Measurements from ENCODE around the gene MRPS12. TPM values are rescaled to one million over a fixed set of nuclear protein-coding genes. Genes with fewer than 3 reads are reported as not detected.

The MRPS12 gene
- total RNA-seq, 1 experiment from 2014 or later = 81.3 TPM

GRCh38 chr19:38904581-38905539, 25.9 kb upstream of the MRPS12 start:
- Histone ChIP-seq H3K9me3 (ENCODE audit: control insufficient read depth, low read depth, low read length) (no peaks in the 10 kb centered on the region), H2AFZ (ENCODE audit: low read length) (no peak overlapping the region), H2BK5ac (ENCODE audit: insufficient read length, low read length) (no peak overlapping the region), H3K14ac (ENCODE audit: insufficient read depth, low read length) (no peak overlapping the region), H3K79me2 (ENCODE audit: insufficient read depth, low read length) (no peaks in the 10 kb centered on the region), H2BK20ac (ENCODE audit: low read depth, low read length, poor library complexity, severe bottlenecking) (no peak overlapping the region), H4K5ac (ENCODE audit: insufficient read length, low read depth, low read length) (no peak overlapping the region), H3K27ac (ENCODE audit: insufficient read length, low read depth, low read length) (no peak overlapping the region), H3K4me2 (ENCODE audit: insufficient read depth, insufficient read length, low read length) (no peak overlapping the region), H2BK120ac (ENCODE audit: low read depth, low read length, poor library complexity, severe bottlenecking) (no peak overlapping the region), H3K27me3 (ENCODE audit: insufficient read depth, low read length) (no peaks in the 10 kb centered on the region), H3K4ac (ENCODE audit: low read depth, low read length) (no peak overlapping the region), H3K4me1 (ENCODE audit: insufficient read depth, low read length) (no peaks in the 10 kb centered on the region; the same call in 1 of the 2 replicates), H4K8ac (replicated peaks; ENCODE audit: insufficient read length, low read depth, low read length) (no peak overlapping the region), H4K91ac (ENCODE audit: insufficient read length, low read depth, low read length) (no peak overlapping the region), H3T11ph (ENCODE audit: low read length) (no peak overlapping the region), H3K23ac (ENCODE audit: insufficient read length, low read depth, low read length) (no peak overlapping the region), H2BK12ac (ENCODE audit: insufficient read length, low read depth, low read length) (no peak overlapping the region), H3K79me1 (ENCODE audit: insufficient read depth, low read depth, low read length, poor library complexity, severe bottlenecking) (no peaks in the 10 kb centered on the region), H2AK5ac (ENCODE audit: insufficient read length, low read length) (no peak overlapping the region), H3K56ac (ENCODE audit: insufficient read length, low read depth, low read length) (no peak overlapping the region), H3K23me2 (ENCODE audit: insufficient read length, low read depth, low read length, poor library complexity, severe bottlenecking) (no peaks in the 10 kb centered on the region), H3K9ac (ENCODE audit: extremely low read depth, insufficient read length, low read length) (no peak overlapping the region), H4K20me1 (ENCODE audit: control insufficient read depth, insufficient read depth, insufficient read length) (no peaks in the 10 kb centered on the region), H3K18ac (ENCODE audit: insufficient read length, low read depth, low read length) (no peak overlapping the region), H2BK15ac (ENCODE audit: low read depth, low read length) (no peak overlapping the region)
- no CpG with 5 or more reads among the region's 35 CpGs for WGBS (ENCODE audit: extremely low coverage, insufficient read length, low lambda C conversion rate)
- H3K9me3 Mint-ChIP-seq = peaks cover 0 to 3% of the 10 kb centered on the region in 2 experiments; a peak in 1 of 5 replicates
- peak overlapping the region in 2 of 3 experiments; percentile 9 to 39; a peak in 1 of 7 replicates for H3K27ac Mint-ChIP-seq
- DNase-seq = no peak
- no peaks in the 10 kb centered on the region; the same call in 1 of the 2 replicates for H3K27me3 Mint-ChIP-seq (ENCODE audit: low read depth)
- no peak overlapping the region for H3K4me3 Mint-ChIP-seq
- peaks cover 8 to 10% of the 10 kb centered on the region in 2 experiments for H3K4me1 Mint-ChIP-seq
- TF ChIP-seq CTCF (conservative IDR thresholded peaks at IDR 0.05) = no peak
- H3K36me3 Mint-ChIP-seq (ENCODE audit: insufficient read depth in 1 of 3, low read depth in 3 of 3) = peaks cover 13 to 37% (median 28%) of the 10 kb centered on the region in 3 experiments; a peak in 6 of 7 replicates

All from H9 (cell line).